ENCODE data around the gene CFAP52. TPM values are rescaled to one million over a fixed set of nuclear protein-coding genes. Genes with fewer than 3 reads are reported as not detected.

The CFAP52 gene
- total RNA-seq, 1 experiment from 2014 or later = not detected

- BruUV-seq (replicated peaks) = no TSS peak
- ChIA-PET POLR2A (no interaction called here), CTCF (no interaction called here), RAD21 (ENCODE audit: low non-redundant PET in 1 of 2, low total read pairs in 2 of 2, uncharacterized antibody in 2 of 2, unreplicated experiment in 2 of 2) (no interaction called here)
- no peaks in the 10 kb centered on the region for H3K4me1 ChIP-seq (ENCODE audit: control insufficient read depth in 1 of 2, insufficient read depth in 2 of 2, low read length in 2 of 2)
- no peaks in the 10 kb centered on the region for H3K9me2 ChIP-seq (ENCODE audit: insufficient read depth)
- H3K36me3 ChIP-seq (ENCODE audit: control insufficient read depth in 1 of 2, insufficient read depth in 2 of 2, low read length in 2 of 2) = 0 out of 4 replicates have a peak, but pooled peaks cover 0 to 3% of the 10 kb centered on the region in 2 experiments
- intact Hi-C loops (cut with micrococcal nuclease) = no loop called here
- H4K20me1 ChIP-seq (ENCODE audit: insufficient read depth) = no peaks in the 10 kb centered on the region
- no peak overlapping the region for H2AFZ ChIP-seq (ENCODE audit: low read depth, low read length, poor library complexity, severe bottlenecking)
- no peak overlapping the region for H3K27ac ChIP-seq (ENCODE audit: low read depth, low read length)
- no peak for DNase-seq (ENCODE audit: low read depth, low spot score)
- TF ChIP-seq ELF1 (IDR thresholded peaks at IDR 0.05; ENCODE audit: borderline replicate concordance, low read depth) = no peak
- no peak for TF ChIP-seq TCF7L2 (IDR thresholded peaks at IDR 0.05; ENCODE audit: borderline replicate concordance, extremely low read depth, insufficient read depth, insufficient read length)
- no peak for TF ChIP-seq CBX3 (IDR thresholded peaks at IDR 0.05; ENCODE audit: low read depth)
- TF ChIP-seq ZNF274 (IDR thresholded peaks at IDR 0.05; ENCODE audit: low read depth, low read length) = no peak
- TF ChIP-seq POLR2A (IDR thresholded peaks at IDR 0.05; ENCODE audit: borderline replicate concordance, extremely low read depth, insufficient read depth, insufficient read length) = no peak
- no peak for TF ChIP-seq ZBTB33 (IDR thresholded peaks at IDR 0.05; ENCODE audit: extremely low read depth, insufficient replicate concordance, low read length)
- TF ChIP-seq SIN3A (IDR thresholded peaks at IDR 0.05; ENCODE audit: low read depth) = no peak
- no peak for TF ChIP-seq MAX (IDR thresholded peaks at IDR 0.05)
- no peak for TF ChIP-seq SP1 (IDR thresholded peaks at IDR 0.05; ENCODE audit: low read depth)
- no peak for TF ChIP-seq REST (IDR thresholded peaks at IDR 0.05; ENCODE audit: low read depth)
- no peak for TF ChIP-seq ZFX (IDR thresholded peaks at IDR 0.05)
- no peak for TF ChIP-seq CTCF (IDR thresholded peaks at IDR 0.05 in 2 of 3, conservative IDR thresholded peaks at IDR 0.05 in 1 of 3; ENCODE audit: borderline replicate concordance in 1 of 3, insufficient read depth in 1 of 3, low read depth in 2 of 3, low read length in 2 of 3)
- no peak overlapping the region for H3K4me2 ChIP-seq (ENCODE audit: low read length)
- no peak overlapping the region for H3K9ac ChIP-seq (ENCODE audit: low read length)
- H3K27me3 ChIP-seq (ENCODE audit: insufficient read depth, low read length) = no peaks in the 10 kb centered on the region
- no peaks in the 10 kb centered on the region for H3K79me2 ChIP-seq (ENCODE audit: insufficient read depth, low read length)
- no peak for ATAC-seq
- no peaks in the 10 kb centered on the region for H3K9me3 ChIP-seq (ENCODE audit: control insufficient read depth in 1 of 2, insufficient read depth in 1 of 2, low read depth in 1 of 2, low read length in 2 of 2)
- H3K4me3 ChIP-seq (replicated peaks in 1 of 2; ENCODE audit: low read depth in 1 of 2, low read length in 2 of 2) = no peak overlapping the region
Measured at GRCh38 chr17:9553181-9553580, 23.3 kb upstream of the CFAP52 start.
